Heart left ventricle (tissue), 13 donors: ENCODE results near the gene UBE2E2.
A peak's percentile ranks its signal among the peaks of the same experiment; 100 is the strongest.

ENCODE experiments used
- POLR2A ChIP-seq, 2 donors: fragments of 450-650 bp; IDR thresholded peaks; one replicate each; pipeline ENCODE4 v1.6.1; 2017; ENCODE audit warnings: antibody characterized with exemption in 2 of 2, mild to moderate bottlenecking in 2 of 2, moderate library complexity in 2 of 2
- TF ChIP-seq, protein P1 (sequence below), 12 donors: fragments of 200-600 bp; sonication (generic) in 4 of 12; IDR thresholded peaks; one replicate each; pipeline versions ENCODE4 v1.5.0 to v1.8.0; 2018 to 2022; ENCODE audit warnings: antibody characterized with exemption in 12 of 12, mild to moderate bottlenecking in 5 of 12
- donor health status: ischemic (EF 13 %, LVEDD 7.1; RV severe dilation, severe dysfunction).
- donor health status: DM: no; HTN: yes; CAD: no.
- donor health status: DM: no; HTN: no; CAD: no.
- donor health status: ischemic (EF 25% LVEDD 6.9; RV normal size, moderate dysfunction).
- donor health status: ischemic (EF 25% LVEDD 5.7; RV mildly dilated, moderate dysfunction).
- donor health status: ischemic (EF 35%, LVEDD 5.7; RV mildly dilated, moderate dysfunction).
- donor health status: nonischemic (EF 11% LVEDD 7.7; RV severe dilation, severe dysfunction).
- donor health status: DM: yes; HTN: yes; CAD: no.
- donor health status: PGD.
- donor health status: ischemic (EF 29% LVEDD 5.4; RV normal size, mild dysfunction).
- donor health status: nonischemic (EF 23%, LVEDD 6.1; RV moderate dilation, normal function).

DNA sequence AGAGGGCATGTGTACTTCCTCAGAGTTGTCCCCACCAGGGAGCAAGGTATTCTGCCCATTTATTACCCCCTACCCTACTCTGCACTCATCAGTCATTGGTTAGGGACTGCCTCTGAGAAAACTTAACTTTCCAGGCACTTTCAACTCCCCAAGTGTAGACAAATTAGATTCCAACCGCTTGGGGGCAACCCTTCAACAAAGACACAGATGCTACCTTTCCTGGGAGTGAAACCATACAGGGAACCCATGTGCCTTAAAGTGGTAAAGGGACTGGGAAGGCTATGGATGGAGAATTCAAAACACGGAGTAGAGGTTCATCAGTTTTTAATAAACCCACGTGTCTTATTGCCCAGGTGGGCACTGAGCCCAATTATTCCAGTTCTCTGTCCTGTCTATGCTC lies 19.4 kb upstream of the UBE2E2 start:
- TF ChIP-seq POLR2A (IDR thresholded peaks at IDR 0.05), result no peak
- TF ChIP-seq, protein P1, sequence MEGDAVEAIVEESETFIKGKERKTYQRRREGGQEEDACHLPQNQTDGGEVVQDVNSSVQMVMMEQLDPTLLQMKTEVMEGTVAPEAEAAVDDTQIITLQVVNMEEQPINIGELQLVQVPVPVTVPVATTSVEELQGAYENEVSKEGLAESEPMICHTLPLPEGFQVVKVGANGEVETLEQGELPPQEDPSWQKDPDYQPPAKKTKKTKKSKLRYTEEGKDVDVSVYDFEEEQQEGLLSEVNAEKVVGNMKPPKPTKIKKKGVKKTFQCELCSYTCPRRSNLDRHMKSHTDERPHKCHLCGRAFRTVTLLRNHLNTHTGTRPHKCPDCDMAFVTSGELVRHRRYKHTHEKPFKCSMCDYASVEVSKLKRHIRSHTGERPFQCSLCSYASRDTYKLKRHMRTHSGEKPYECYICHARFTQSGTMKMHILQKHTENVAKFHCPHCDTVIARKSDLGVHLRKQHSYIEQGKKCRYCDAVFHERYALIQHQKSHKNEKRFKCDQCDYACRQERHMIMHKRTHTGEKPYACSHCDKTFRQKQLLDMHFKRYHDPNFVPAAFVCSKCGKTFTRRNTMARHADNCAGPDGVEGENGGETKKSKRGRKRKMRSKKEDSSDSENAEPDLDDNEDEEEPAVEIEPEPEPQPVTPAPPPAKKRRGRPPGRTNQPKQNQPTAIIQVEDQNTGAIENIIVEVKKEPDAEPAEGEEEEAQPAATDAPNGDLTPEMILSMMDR (IDR thresholded peaks at IDR 0.05), result peak in 11 of 12 donors; percentile 14 to 59 (median 35)
